Activated CD4-positive, alpha-beta T cell treated with anti-CD3 and anti-CD28 coated beads, Interleukin-2, amount 50 U/mL, for 16 hours (primary cell): ENCODE results near the gene CHAC2.
"Not testable (repeated sequence)": the region's sequence is repeated elsewhere in the genome, so short reads cannot be mapped to it uniquely, and the experiment has no call there.

ENCODE experiments used
- DNase-seq: peaks from one replicate; pipeline ENCODE4 v3.0.0-alpha.2; 2020

Gene CHAC2

DNA sequence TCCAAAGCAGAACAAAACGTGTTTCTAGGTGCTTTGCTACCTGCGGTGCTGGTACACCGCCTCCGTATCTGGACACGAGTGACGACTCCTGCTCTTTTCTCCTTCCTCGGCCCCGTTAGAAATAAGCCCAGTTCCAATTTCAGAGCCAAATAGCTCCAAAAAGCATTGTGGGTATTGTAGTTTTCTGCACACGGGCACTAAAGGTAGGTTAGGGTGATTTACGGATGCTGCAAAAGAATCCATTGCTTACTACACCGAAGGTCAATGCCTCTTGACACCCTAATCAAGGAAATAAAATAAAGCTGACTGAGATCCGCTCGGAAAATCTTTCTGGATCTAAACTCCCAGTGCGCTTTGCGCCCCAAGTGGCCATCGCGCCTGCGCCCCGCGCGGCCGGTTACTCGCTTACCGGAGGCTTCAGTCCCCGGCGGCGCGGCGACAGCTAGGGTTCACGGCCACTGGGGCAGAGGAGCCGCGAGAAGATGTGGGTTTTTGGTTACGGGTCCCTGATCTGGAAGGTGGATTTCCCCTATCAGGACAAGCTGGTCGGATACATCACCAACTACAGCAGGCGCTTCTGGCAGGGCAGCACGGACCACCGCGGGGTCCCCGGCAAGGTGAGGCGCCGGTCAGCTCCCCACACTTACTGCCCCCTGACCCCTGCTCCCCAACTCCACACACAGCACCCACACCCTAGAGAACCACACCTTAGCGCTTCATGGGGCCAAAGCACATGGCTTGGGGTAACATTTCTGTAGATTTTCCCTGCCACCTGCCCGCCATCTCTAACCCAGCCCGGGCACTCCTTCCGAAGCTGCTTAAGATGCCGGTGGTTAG lies at the start of gene CHAC2:
TSS of gene CHAC2 (plus strand) at position 400 of the 837 bp plus-strand sequence. CDS start at position 483, 83 bp downstream.
- DNase-seq = peak; percentile 89

DNA sequence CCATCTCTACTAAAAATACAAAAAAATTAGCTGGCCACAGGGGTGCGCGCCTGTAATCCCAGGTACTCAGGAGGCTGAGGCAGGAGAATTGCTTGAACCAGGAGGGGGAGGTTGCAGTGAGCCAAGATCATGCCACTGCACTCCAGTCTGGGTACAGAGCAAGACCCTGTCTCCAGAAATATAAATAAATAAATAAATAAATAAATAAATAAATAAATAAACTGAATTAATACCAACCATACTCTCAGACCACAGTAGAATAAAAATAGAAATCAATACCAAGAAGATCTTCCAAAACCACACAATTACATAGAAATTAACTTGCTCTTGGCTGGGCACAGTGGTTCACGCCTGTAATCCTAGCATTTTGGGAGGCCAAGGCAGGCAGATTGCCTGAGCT lies 46.7 kb upstream of the CHAC2 start:
- DNase-seq = not testable (repeated sequence)

GRCh38 chr2:53724536-53724935 lies 43.1 kb upstream of the CHAC2 start:
- peak; percentile 3 for DNase-seq

DNA sequence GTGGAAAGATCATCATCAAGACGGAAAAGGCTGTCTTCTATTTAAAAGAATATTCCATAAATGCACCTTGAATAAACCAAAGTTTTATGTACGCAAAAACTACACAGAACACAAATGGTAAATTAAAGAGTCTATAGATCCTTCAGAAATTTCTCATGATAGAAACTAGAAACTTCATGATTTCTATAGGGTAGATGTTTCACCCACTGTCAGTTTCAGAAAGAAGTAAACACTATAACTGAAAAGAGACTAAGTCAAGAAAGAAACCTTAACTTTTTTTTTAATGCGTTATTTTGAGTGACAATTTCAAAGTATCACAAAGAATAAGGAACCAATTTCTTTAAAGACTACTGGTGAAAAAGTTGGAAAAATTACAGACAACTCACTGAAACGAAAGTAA lies 41.9 kb upstream of the CHAC2 start:
- no peak for DNase-seq

GRCh38 chr2:53727921-53728320 lies 39.7 kb upstream of the CHAC2 start:
- no peak for DNase-seq

GRCh38 chr2:53729143-53729762 lies 38.4 kb upstream of the CHAC2 start:
- DNase-seq = no peak

DNA sequence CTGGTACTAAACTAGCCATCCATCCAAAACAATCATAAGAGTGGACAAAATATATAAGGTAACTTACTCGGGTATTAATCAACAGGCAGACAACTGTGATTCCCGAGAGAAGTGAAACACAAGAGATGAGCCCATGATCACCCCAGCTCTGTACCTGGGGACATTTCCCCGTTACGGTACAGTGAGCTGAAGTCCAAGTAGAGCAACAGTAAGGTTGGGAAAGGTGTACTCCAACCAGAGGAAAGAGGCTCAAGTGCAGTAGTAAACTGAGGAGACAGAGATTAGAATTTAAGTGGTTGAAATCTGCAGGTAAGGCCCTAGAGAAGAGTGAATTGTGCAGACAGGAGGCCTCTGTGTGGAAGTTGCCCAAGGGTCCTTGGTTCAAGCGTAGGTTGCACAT lies 30.5 kb upstream of the CHAC2 start:
- DNase-seq = no peak

- no peak for DNase-seq
Measured at GRCh38 chr2:53739032-53739431, 28.6 kb upstream of the CHAC2 start.

- no peak for DNase-seq
Measured at GRCh38 chr2:53740170-53740569, 27.4 kb upstream of the CHAC2 start.

GRCh38 chr2:53744395-53745065 lies 23.1 kb upstream of the CHAC2 start:
- DNase-seq = no peak

DNA sequence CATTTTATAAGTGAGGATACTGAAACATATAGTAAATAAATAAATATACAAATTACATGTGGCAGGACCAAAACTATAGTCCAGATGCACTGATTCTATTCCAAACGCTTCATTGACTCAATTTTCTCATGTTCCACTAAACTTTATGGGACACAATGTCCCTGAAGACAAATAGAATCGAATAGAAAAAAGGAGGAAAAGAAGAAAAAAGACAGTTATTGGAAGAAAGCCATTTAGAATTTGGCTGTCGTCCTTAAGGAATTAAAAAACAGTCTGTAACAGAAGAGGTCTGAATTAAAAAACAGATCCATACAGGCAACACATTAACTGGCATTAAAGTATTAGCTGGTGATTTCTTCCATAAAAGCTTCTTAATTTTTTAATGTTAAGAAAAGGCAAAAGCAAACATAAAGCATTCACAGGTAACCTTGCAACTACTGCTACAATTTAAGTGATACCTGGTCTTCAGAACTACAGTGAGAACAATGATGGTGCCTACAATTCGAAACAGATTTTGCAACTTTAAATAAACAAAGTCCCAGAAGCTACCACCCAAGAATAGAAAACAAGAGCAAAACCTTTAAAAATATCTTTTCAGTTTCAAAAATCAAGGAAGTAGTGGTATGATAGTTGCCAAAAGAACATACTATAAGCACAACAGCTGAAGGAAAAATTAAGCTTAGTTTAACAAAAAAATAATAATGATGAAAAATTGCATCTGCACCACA lies 17.4 kb upstream of the CHAC2 start:
- DNase-seq = no peak

GRCh38 chr2:53751728-53752127 lies 15.9 kb upstream of the CHAC2 start:
- peak; percentile 79 for DNase-seq

DNA sequence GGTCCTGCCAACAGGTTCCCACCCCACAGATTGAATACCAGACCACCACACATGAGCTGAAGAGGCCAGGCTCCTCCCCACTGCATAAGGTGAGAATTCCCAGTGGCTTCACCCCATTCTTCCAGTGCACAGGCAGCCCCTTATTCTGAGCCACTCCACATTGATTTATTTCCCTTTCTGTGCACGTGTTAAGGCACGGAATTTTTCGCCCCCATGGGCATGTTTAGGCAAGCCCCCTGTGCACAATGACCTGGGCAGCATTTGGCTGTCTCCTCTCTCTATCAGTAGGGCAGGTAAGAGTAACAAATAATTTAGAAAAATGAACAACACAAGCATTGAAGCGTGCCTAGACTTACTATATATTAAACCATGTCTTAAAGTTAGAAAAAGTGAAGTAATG lies 15.2 kb upstream of the CHAC2 start:
- no peak for DNase-seq

GRCh38 chr2:53753041-53753440 lies 14.6 kb upstream of the CHAC2 start:
- DNase-seq = peak; percentile 61

DNA sequence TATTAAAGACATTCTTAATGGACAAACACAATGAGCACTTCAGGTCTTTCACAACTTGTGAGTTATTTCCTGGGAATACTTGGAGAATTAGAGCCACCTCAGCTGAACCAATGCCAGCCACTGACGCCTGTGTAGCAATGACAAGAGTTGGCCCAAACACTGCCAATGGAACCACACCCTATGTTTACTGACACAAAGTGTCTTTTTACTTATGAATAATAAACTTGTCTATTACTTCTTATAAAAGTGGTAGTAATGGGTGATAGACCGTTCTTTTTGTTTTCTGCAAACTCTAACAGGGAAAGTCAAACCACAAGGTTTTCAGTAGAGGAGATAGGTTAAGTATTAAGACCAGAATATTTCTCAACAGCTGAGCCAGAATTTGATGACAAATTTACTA lies 12.5 kb upstream of the CHAC2 start:
- no peak for DNase-seq

GRCh38 chr2:53756644-53757043 lies 11.0 kb upstream of the CHAC2 start:
- no peak for DNase-seq

DNA sequence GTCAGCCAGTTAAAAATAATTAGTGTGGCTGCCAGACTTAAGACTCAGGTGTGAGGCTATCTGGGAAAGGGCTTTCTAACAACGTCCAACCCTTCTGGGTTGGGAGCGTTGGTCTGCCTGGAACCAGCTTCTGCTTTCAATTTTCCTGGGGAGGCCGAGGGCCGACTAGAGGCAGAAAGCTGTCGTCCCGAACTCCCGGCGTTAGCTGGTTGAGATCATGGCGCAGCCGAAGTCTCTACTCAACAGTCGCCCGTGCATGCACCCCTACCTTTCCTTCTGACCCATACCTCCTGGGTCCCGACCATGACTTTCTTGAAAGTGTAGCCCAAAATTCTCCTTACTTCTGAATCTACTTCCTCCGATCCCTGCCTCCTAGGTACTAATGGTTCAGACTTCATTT lies 10.4 kb upstream of the CHAC2 start:
- not testable (repeated sequence) for DNase-seq

DNA sequence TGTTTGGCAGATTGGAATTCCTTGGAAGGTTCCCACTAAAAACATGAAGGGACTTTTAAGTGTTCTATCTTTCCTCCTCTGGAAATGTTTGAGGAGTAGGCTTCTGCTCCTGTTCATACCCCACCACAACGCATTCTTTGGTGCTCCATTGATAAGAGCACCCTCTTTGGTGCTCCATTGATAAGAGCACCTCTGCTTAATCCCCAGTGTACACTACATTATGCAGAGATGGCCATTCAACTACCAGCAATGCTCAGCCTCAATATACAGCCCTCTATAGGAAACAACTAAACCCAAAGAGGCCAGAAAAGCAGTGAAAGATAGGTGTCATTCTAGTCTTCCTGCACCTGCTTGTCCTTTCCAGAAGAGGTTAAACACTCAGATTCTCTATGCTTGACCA lies 1.8 kb upstream of the CHAC2 start:
- no peak for DNase-seq

DNA sequence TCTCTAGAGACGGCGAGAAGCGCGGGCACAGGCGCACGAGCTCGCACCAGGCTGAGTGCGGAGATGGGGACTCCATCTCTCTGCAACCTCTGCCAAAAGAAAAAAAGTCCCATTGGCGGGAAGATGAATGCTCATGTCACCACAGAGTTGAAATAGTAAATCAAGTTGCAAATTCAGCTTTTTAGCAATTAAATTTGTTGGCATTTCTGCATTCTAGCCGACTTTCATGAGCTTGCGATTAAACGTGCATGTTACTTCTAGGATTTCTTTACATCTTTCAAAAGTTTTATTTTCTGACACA lies 588 bp downstream of the CHAC2 start:
- DNase-seq = no peak

- no peak for DNase-seq
Measured at GRCh38 chr2:53769318-53769945, 1.8 kb downstream of the CHAC2 start.

GRCh38 chr2:53770264-53770663 lies 2.7 kb downstream of the CHAC2 start:
- DNase-seq = peak; percentile 46

GRCh38 chr2:53777134-53777533 lies 9.5 kb downstream of the CHAC2 start:
- DNase-seq = no peak
